Ascending aorta (tissue), 2 donors: Measurements from ENCODE around the gene VKORC1L1. TPM values are rescaled to one million over a fixed set of nuclear protein-coding genes. Genes with fewer than 3 reads are reported as not detected.

Experiments used
- DNase-seq, 2 donors: peaks; one replicate each; pipeline ENCODE4 v3.0.0-alpha.2; 2019; ENCODE audit warnings: low spot score in 2 of 2
- H3K27ac ChIP-seq, 2 donors: fragments of 200-600 bp; sonication (generic); one replicate each; pipeline ENCODE4 v1.5.1; 2016 to 2017; ENCODE audit warnings: mild to moderate bottlenecking in 1 of 2
- H3K27me3 ChIP-seq: fragments of 200-600 bp; sonication (generic); one replicate; pipeline ENCODE4 v1.5.1; 2017
- H3K36me3 ChIP-seq, 2 donors: fragments of 200-600 bp; sonication (generic); one replicate each; pipeline ENCODE4 v1.5.1; 2016
- H3K4me1 ChIP-seq, 2 donors: fragments of 200-600 bp; sonication (generic); one replicate each; pipeline ENCODE4 v1.5.1; 2016 to 2017; ENCODE audit warnings: mild to moderate bottlenecking in 1 of 2
- H3K4me3 ChIP-seq, 2 donors: fragments of 200-600 bp; sonication (generic); one replicate each; pipeline ENCODE4 v1.5.1; 2016 to 2017; ENCODE audit warnings: mild to moderate bottlenecking in 1 of 2
- H3K9me3 ChIP-seq, 2 donors: fragments of 200-600 bp; sonication (generic); one replicate each; pipeline ENCODE4 v1.5.1; 2016
- intact Hi-C: fragments of 100-400 bp; cut with DNase I; formaldehyde crosslinking; loops from one replicate; pipeline ENCODE4 v1.15.1; 2023
- total RNA-seq: library from RNA; depleted of rRNA; stranded (reverse); fragments of >200 nt; gene quantifications from one replicate; pipeline ENCODE4 v1.1.0, GENCODE V29; 2016
- TF ChIP-seq, protein P1 (sequence below), 3 experiments: fragments of 200-600 bp in 2 of 3; fragments of 450-650 bp in 1 of 3; sonication (generic) in 2 of 3; IDR thresholded peaks; one replicate each; pipeline ENCODE4 v1.5.1; 2016 to 2019; ENCODE audit warnings: antibody characterized with exemption in 3 of 3, mild to moderate bottlenecking in 1 of 3, moderate library complexity in 1 of 3

The VKORC1L1 gene
- total RNA-seq, 1 donor from 2014 or later = 10.2 TPM

GRCh38 chr7:65972976-65973375 lies 100.1 kb downstream of the VKORC1L1 start:
- H3K27ac ChIP-seq = no peak overlapping the region
- H3K4me1 ChIP-seq = no peaks in the 10 kb centered on the region
- H3K4me3 ChIP-seq = no peak overlapping the region
- H3K9me3 ChIP-seq = no peaks in the 10 kb centered on the region
- no peaks in the 10 kb centered on the region for H3K27me3 ChIP-seq
- peak in 1 of 2 donors; percentile 37 for DNase-seq
- H3K36me3 ChIP-seq = peaks cover 70 to 85% of the 10 kb centered on the region in 2 donors
- intact Hi-C loops = no loop called here
- TF ChIP-seq, protein P1, sequence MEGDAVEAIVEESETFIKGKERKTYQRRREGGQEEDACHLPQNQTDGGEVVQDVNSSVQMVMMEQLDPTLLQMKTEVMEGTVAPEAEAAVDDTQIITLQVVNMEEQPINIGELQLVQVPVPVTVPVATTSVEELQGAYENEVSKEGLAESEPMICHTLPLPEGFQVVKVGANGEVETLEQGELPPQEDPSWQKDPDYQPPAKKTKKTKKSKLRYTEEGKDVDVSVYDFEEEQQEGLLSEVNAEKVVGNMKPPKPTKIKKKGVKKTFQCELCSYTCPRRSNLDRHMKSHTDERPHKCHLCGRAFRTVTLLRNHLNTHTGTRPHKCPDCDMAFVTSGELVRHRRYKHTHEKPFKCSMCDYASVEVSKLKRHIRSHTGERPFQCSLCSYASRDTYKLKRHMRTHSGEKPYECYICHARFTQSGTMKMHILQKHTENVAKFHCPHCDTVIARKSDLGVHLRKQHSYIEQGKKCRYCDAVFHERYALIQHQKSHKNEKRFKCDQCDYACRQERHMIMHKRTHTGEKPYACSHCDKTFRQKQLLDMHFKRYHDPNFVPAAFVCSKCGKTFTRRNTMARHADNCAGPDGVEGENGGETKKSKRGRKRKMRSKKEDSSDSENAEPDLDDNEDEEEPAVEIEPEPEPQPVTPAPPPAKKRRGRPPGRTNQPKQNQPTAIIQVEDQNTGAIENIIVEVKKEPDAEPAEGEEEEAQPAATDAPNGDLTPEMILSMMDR (IDR thresholded peaks at IDR 0.05) = no peak

DNA sequence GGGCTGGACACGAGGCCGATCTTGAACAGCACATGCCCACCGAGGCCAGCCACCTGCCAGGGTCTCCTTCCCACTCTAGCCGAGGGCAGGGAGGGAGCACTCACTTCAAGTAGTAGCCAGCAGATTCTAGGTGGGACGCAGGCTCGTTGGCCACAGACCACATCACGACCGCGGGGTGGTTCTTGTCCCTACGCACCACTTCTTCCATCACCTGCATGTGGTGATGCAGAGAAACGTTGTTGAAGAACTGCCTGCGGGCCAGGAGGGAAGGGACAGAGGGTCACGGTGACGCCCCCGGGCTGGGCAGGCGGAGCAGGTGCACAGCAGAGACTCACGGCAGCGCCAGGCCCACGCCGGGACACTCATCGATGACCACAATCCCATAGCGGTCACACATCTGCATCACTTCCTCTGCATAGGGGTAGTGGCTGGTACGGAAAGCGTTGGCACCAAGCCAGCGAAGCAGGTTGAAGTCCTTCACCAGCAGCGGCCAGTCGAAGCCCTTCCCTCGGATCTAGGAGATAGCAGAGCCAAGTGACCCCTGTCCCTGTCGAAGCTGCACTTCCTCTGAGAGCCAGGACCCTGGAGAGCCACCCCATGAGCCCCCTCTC lies 101.4 kb downstream of the VKORC1L1 start:
- no peak for DNase-seq
- Histone ChIP-seq H3K4me1 (no peaks in the 10 kb centered on the region), H3K36me3 (peaks cover 59 to 77% of the 10 kb centered on the region in 2 donors), H3K27me3 (no peaks in the 10 kb centered on the region), H3K4me3 (no peak overlapping the region), H3K27ac (no peak overlapping the region), H3K9me3 (no peaks in the 10 kb centered on the region)
- TF ChIP-seq, protein P1 (IDR thresholded peaks at IDR 0.05) = no peak
- intact Hi-C loops = no loop called here

DNA sequence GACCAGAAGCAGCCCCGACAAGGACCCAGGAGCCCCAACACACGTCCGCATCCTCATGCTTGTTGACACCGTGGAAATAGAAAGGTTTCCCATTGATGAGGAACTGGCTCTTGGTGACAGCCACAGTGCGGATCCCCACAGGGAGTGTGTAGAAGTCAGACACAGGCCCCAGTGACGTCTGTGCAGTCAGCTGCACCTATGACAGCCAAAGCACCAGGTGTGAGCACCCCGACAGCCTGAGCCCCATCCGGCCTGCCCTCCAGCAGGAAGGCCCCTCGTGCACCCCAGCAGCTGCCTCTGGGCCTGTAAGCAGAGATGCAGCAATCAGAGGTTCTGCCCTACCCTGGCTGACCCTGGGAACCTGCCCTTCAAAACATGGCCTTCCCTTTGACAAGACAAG lies 102.0 kb downstream of the VKORC1L1 start:
- no peak for DNase-seq
- no peaks in the 10 kb centered on the region for H3K9me3 ChIP-seq
- no peak overlapping the region for H3K27ac ChIP-seq
- intact Hi-C loops = no loop called here
- no peak overlapping the region for H3K4me3 ChIP-seq
- H3K36me3 ChIP-seq = peaks cover 58 to 77% of the 10 kb centered on the region in 2 donors
- TF ChIP-seq, protein P1 (IDR thresholded peaks at IDR 0.05) = no peak
- no peaks in the 10 kb centered on the region for H3K27me3 ChIP-seq
- H3K4me1 ChIP-seq = no peaks in the 10 kb centered on the region

- intact Hi-C loops = no loop called here
- Histone ChIP-seq H3K27me3 (no peaks in the 10 kb centered on the region), H3K4me3 (no peak overlapping the region), H3K9me3 (no peaks in the 10 kb centered on the region), H3K27ac (no peak overlapping the region), H3K4me1 (peaks cover under 1 to 7% of the 10 kb centered on the region in 2 donors), H3K36me3 (peaks cover 47 to 67% of the 10 kb centered on the region in 2 donors)
- DNase-seq = no peak
- TF ChIP-seq, protein P1 (IDR thresholded peaks at IDR 0.05) = no peak
Observed at GRCh38 chr7:65975814-65976445, 103.1 kb downstream of the VKORC1L1 start.

GRCh38 chr7:65976659-65977196 lies 103.9 kb downstream of the VKORC1L1 start:
- TF ChIP-seq, protein P1 (IDR thresholded peaks at IDR 0.05) = no peak
- DNase-seq = no peak
- Histone ChIP-seq H3K4me3 (no peak overlapping the region), H3K9me3 (no peaks in the 10 kb centered on the region), H3K27me3 (no peaks in the 10 kb centered on the region), H3K36me3 (peaks cover 40 to 60% of the 10 kb centered on the region in 2 donors), H3K4me1 (peaks cover 6 to 8% of the 10 kb centered on the region in 2 donors), H3K27ac (no peak overlapping the region)
- intact Hi-C loops = no loop called here
